Liver (tissue), 9 donors: ENCODE measurements around the gene ADCY7. TPM values are rescaled to one million over a fixed set of nuclear protein-coding genes. Genes with fewer than 3 reads are reported as not detected.

Experiments used
- DNase-seq: peaks from one replicate; pipeline ENCODE4 v3.0.0-alpha.2; 2017; ENCODE audit warnings: low spot score
- H3K27ac ChIP-seq, 2 donors: one replicate each; pipeline ENCODE4 v1.7.0; 2013; ENCODE audit warnings: inconsistent platforms in 2 of 2, low read length in 2 of 2, control low read depth in 1 of 2, low read depth in 1 of 2, mild to moderate bottlenecking in 1 of 2
- H3K27me3 ChIP-seq, 4 donors: one replicate each; pipeline versions ENCODE4 v1.6.1 to v1.7.0; 2013; ENCODE audit warnings: low read length in 3 of 4, inconsistent platforms in 1 of 4, mild to moderate bottlenecking in 1 of 4, moderate library complexity in 1 of 4; ENCODE audit not compliant: control insufficient read depth in 4 of 4, insufficient read depth in 4 of 4
- H3K36me3 ChIP-seq, 4 donors: one replicate each; pipeline versions ENCODE4 v1.6.1 to v1.7.0; 2013; ENCODE audit warnings: low read length in 3 of 4, mild to moderate bottlenecking in 3 of 4, low read depth in 1 of 4, moderate library complexity in 1 of 4; ENCODE audit not compliant: control insufficient read depth in 4 of 4, insufficient read depth in 3 of 4
- H3K4me1 ChIP-seq, 4 donors: one replicate each; pipeline versions ENCODE4 v1.6.1 to v1.7.0; 2013; ENCODE audit warnings: low read length in 3 of 4, mild to moderate bottlenecking in 3 of 4, moderate library complexity in 1 of 4; ENCODE audit not compliant: control insufficient read depth in 4 of 4, insufficient read depth in 4 of 4
- H3K4me3 ChIP-seq, 3 donors: one replicate each; pipeline versions ENCODE4 v1.6.1 to v1.7.0; 2013; ENCODE audit warnings: low read length in 3 of 3, control low read depth in 1 of 3, low read depth in 1 of 3, mild to moderate bottlenecking in 1 of 3
- H3K9ac ChIP-seq, 2 donors: one replicate each; pipeline ENCODE4 v1.7.0; 2013; ENCODE audit warnings: low read length in 2 of 2, mild to moderate bottlenecking in 2 of 2, moderate library complexity in 2 of 2, control low read depth in 1 of 2, low read depth in 1 of 2
- H3K9me3 ChIP-seq, 4 donors: one replicate each; pipeline versions ENCODE4 v1.6.1 to v1.7.0; 2013; ENCODE audit warnings: low read length in 3 of 4; ENCODE audit not compliant: control insufficient read depth in 4 of 4
- CTCF ChIP-seq: fragments of 150-350 bp; IDR thresholded peaks from 2 replicates; pipeline ENCODE4 v1.5.1; 2017; ENCODE audit warnings: improper control_type of control experiment, low read depth, low read length; ENCODE audit not compliant: missing input control
- FOXA2 ChIP-seq: IDR thresholded peaks from 2 replicates; pipeline ENCODE4 v1.6.1; 2016; ENCODE audit warnings: antibody characterized with exemption
- SP1 ChIP-seq: IDR thresholded peaks from 2 replicates; pipeline ENCODE4 v1.6.1; 2018; ENCODE audit warnings: antibody characterized with exemption, mild to moderate bottlenecking
- TAF1 ChIP-seq: conservative IDR thresholded peaks from 2 replicates; pipeline ENCODE4 v1.6.1; 2016; ENCODE audit warnings: antibody characterized with exemption, mild to moderate bottlenecking
- ZBTB33 ChIP-seq: IDR thresholded peaks from 2 replicates; pipeline ENCODE4 v1.6.1; 2016; ENCODE audit warnings: antibody characterized with exemption
- WGBS: extraction: QIAGEN DNeasy Blood & Tissue Kit; methylation state at CpG from one replicate; pipeline ENCODE4 v1.1.7; 2013; 5-methylcytosine and 5-hydroxymethylcytosine counted together
- polyA plus RNA-seq, 2 donors: library from polyadenylated mRNA; stranded (reverse) in 1 of 2; unstranded in 1 of 2; fragments of 200-250 nt in 1 of 2; fragments of >200 nt in 1 of 2; fragmentation: Nextera tagmentation in 1 of 2; extraction: Ambion mirVana in 1 of 2; gene quantifications; one replicate each; pipeline versions ENCODE4 v1.2.1 to v1.2.3, GENCODE V29; 2013 to 2015
- total RNA-seq, 2 donors: library from RNA; depleted of rRNA; stranded (reverse); fragments of >200 nt; gene quantifications; one replicate each; pipeline ENCODE4 v1.2.3, GENCODE V29; 2014
- donor health status: healthy.
- donor health status: healthy.
- donor health status: healthy.
- donor health status: healthy.
- donor health status: healthy.

Gene ADCY7
- total and polyA plus RNA-seq, 4 donors = 1.8 to 43.9 (median 7.4) TPM

- TF ChIP-seq CTCF = peak; percentile 13
- no peak for TF ChIP-seq ZBTB33
- no peak overlapping the region for H3K27ac ChIP-seq
- H3K4me3 ChIP-seq = peak overlapping the region in 2 of 3 donors; percentile 53 to 77
- H3K9me3 ChIP-seq = no peaks in the 10 kb centered on the region
- WGBS = 3% methylated on average over 70 of the region's 74 CpGs
- DNase-seq = no peak
- peaks cover 2 to 14% (median 7%) of the 10 kb centered on the region in 4 donors for H3K4me1 ChIP-seq
- no peak overlapping the region for H3K9ac ChIP-seq
- H3K27me3 ChIP-seq = no peaks in the 10 kb centered on the region
- no peaks in the 10 kb centered on the region for H3K36me3 ChIP-seq
Observed at GRCh38 chr16:50245417-50246298, 20.7 kb upstream of the ADCY7 start.

- H3K27ac ChIP-seq = no peak overlapping the region
- 20% methylated on average over 46 of the region's 46 CpGs for WGBS
Observed at GRCh38 chr16:50246299-50247122, 19.8 kb upstream of the ADCY7 start.

More at GRCh38 chr16:50246299-50247122, 19.8 kb upstream of the ADCY7 start:
- no peak for DNase-seq
- Histone ChIP-seq H3K36me3 (no peaks in the 10 kb centered on the region), H3K4me1 (peaks cover 2 to 14% (median 7%) of the 10 kb centered on the region in 4 donors), H3K9me3 (no peaks in the 10 kb centered on the region), H3K4me3 (peak overlapping the region in 2 of 3 donors; percentile 22 to 77), H3K27me3 (no peaks in the 10 kb centered on the region), H3K9ac (no peak overlapping the region)
- TF ChIP-seq FOXA2 = no peak
- TF ChIP-seq CTCF = no peak
- TF ChIP-seq TAF1 = no peak
- no peak for TF ChIP-seq SP1
